ENCODE data around the gene NFIA. TPM values are rescaled to one million over a fixed set of nuclear protein-coding genes. Genes with fewer than 3 reads are reported as not detected.

The NFIA gene
- total and polyA plus RNA-seq, 2 of the 13 experiments (the other 11 are each of a cell fraction or from before 2014, with no cell fraction given), result 14.7 to 28.5 TPM

- no TSS peak for BruUV-seq (replicated peaks)
- POLR2A ChIA-PET, result interaction anchor here (1.4 kb wide), 1 partner anchor 23 kb away, joined by 8 read pairs; the partner anchor contains the start of gene NFIA
- ATAC-seq, result no peak
- Histone ChIP-seq H3K9ac (ENCODE audit: insufficient read depth, low read depth, low read length) (no peak overlapping the region), H3K27me3 (ENCODE audit: control insufficient read depth in 1 of 2, insufficient read depth in 2 of 2, low read length in 2 of 2) (peaks cover 0 to 10% of the 10 kb centered on the region in 2 experiments; a peak in 3 of 5 replicates), H3K27ac (ENCODE audit: extremely low read length, insufficient read depth, low read length) (no peak overlapping the region), H3K36me3 (replicated peaks in 1 of 2; ENCODE audit: control insufficient read depth in 1 of 2, insufficient read depth in 2 of 2, low read length in 2 of 2) (no peaks in the 10 kb centered on the region), H2AFZ (ENCODE audit: low read length) (no peak overlapping the region), H3K79me2 (ENCODE audit: insufficient read depth, low read length) (no peaks in the 10 kb centered on the region), H3K4me3 (replicated peaks in 1 of 3; ENCODE audit: insufficient read depth in 1 of 3, low read depth in 2 of 3, low read length in 3 of 3) (no peak overlapping the region), H3K4me2 (ENCODE audit: low read depth, low read length) (no peak overlapping the region), H3K4me1 (ENCODE audit: insufficient read depth, low read length) (peaks cover 27% of the 10 kb centered on the region), H3K9me3 (ENCODE audit: low read length) (no peaks in the 10 kb centered on the region), H4K20me1 (ENCODE audit: insufficient read depth, low read length) (no peaks in the 10 kb centered on the region)
- DNase-seq (ENCODE audit: low spot score), result no peak
- 69% methylated on average over 3 of the region's 3 CpGs for WGBS (ENCODE audit: low lambda C conversion rate)
- intact Hi-C loops (cut with micrococcal nuclease; ENCODE audit: unreplicated experiment), result loop anchor here (10.0 kb wide), 3 partner anchors 96 to 796 kb away; no protein-coding TSS in a partner anchor
- CTCF ChIA-PET (ENCODE audit: low intra/inter-chr PET ratio, low total read pairs), result no interaction called here
- TF ChIP-seq GATAD2A (CRISPR knock-in tag; IDR thresholded peaks at IDR 0.05) (0 out of 2 replicates have a peak, but pooled peaks have one; percentile 12), SOX6 (IDR thresholded peaks at IDR 0.05) (no peak), SOX6 (CRISPR knock-in tag; IDR thresholded peaks at IDR 0.05) (no peak), TBX3 (IDR thresholded peaks at IDR 0.05; ENCODE audit: borderline replicate concordance) (peak; percentile 31; the same call in 1 of the 2 replicates), FOXP1 (IDR thresholded peaks at IDR 0.05) (no peak), FOXP1 (CRISPR knock-in tag; IDR thresholded peaks at IDR 0.05) (0 out of 2 replicates have a peak, but pooled peaks have one; percentile 27), CEBPB (IDR thresholded peaks at IDR 0.05; ENCODE audit: borderline replicate concordance, low read depth, low read length) (peak; percentile 86), HHEX (CRISPR knock-in tag; IDR thresholded peaks at IDR 0.05) (no peak), CEBPG (CRISPR knock-in tag; IDR thresholded peaks at IDR 0.05) (peak; percentile 42; the same call in 1 of the 2 replicates)
- TF ChIP-seq, protein P1, sequence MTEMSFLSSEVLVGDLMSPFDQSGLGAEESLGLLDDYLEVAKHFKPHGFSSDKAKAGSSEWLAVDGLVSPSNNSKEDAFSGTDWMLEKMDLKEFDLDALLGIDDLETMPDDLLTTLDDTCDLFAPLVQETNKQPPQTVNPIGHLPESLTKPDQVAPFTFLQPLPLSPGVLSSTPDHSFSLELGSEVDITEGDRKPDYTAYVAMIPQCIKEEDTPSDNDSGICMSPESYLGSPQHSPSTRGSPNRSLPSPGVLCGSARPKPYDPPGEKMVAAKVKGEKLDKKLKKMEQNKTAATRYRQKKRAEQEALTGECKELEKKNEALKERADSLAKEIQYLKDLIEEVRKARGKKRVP (CRISPR knock-in tag; IDR thresholded peaks at IDR 0.05), result 0 out of 4 replicates have a peak, but pooled peaks of 1 of the 2 experiments have one; percentile 46
- in situ Hi-C loops (cut with HindIII; ENCODE audit: extremely low pct_ligation_motif_present, low pct_unique_long_range_greater_than_20kb), result no loop called here
- no peak for FAIRE-seq
These were observed 23.7 kb upstream of the NFIA start for GRCh38 chr1:61058483-61059245.
